ENCODE data around the gene HYLS1. TPM values are rescaled to one million over a fixed set of nuclear protein-coding genes. Genes with fewer than 3 reads are reported as not detected.

Gene HYLS1
- total RNA-seq, 1 experiment from 2014 or later: 7.9 TPM

- in situ Hi-C loops (cut with HindIII; ENCODE audit: low pct_unique_long_range_greater_than_20kb, low sequenced_read_pairs): no loop called here
- DNase-seq (ENCODE audit: low read depth): no peak
These were observed 39.2 kb downstream of the HYLS1 start for GRCh38 chr11:125926682-125927081.

GRCh38 chr11:125929445-125930075 lies 42.1 kb downstream of the HYLS1 start:
- no peak for DNase-seq (ENCODE audit: low read depth)
- in situ Hi-C loops (cut with HindIII; ENCODE audit: low pct_unique_long_range_greater_than_20kb, low sequenced_read_pairs): no loop called here

- in situ Hi-C loops (cut with HindIII; ENCODE audit: low pct_unique_long_range_greater_than_20kb, low sequenced_read_pairs): no loop called here
- DNase-seq (ENCODE audit: low read depth): no peak
These were observed 42.6 kb downstream of the HYLS1 start for GRCh38 chr11:125930076-125930450.

- in situ Hi-C loops (cut with HindIII; ENCODE audit: low pct_unique_long_range_greater_than_20kb, low sequenced_read_pairs): no loop called here
- DNase-seq (ENCODE audit: low read depth): no peak
These were observed 43.6 kb downstream of the HYLS1 start for GRCh38 chr11:125931116-125931515.

- in situ Hi-C loops (cut with HindIII; ENCODE audit: low pct_unique_long_range_greater_than_20kb, low sequenced_read_pairs): no loop called here
These were observed 44.2 kb downstream of the HYLS1 start for GRCh38 chr11:125931668-125932067.

GRCh38 chr11:125932301-125932700 lies 44.8 kb downstream of the HYLS1 start:
- no peak for DNase-seq (ENCODE audit: low read depth)
- in situ Hi-C loops (cut with HindIII; ENCODE audit: low pct_unique_long_range_greater_than_20kb, low sequenced_read_pairs): no loop called here

More at GRCh38 chr11:125931668-125932067, 44.2 kb downstream of the HYLS1 start:
- no peak for DNase-seq (ENCODE audit: low read depth)

GRCh38 chr11:125933030-125933813 lies 45.8 kb downstream of the HYLS1 start:
- DNase-seq (ENCODE audit: low read depth): no peak
- in situ Hi-C loops (cut with HindIII; ENCODE audit: low pct_unique_long_range_greater_than_20kb, low sequenced_read_pairs): no loop called here

- in situ Hi-C loops (cut with HindIII; ENCODE audit: low pct_unique_long_range_greater_than_20kb, low sequenced_read_pairs): no loop called here
- no peak for DNase-seq (ENCODE audit: low read depth)
These were observed 47.0 kb downstream of the HYLS1 start for GRCh38 chr11:125934473-125934872.

- DNase-seq (ENCODE audit: low read depth): no peak
- in situ Hi-C loops (cut with HindIII; ENCODE audit: low pct_unique_long_range_greater_than_20kb, low sequenced_read_pairs): no loop called here
These were observed 47.6 kb downstream of the HYLS1 start for GRCh38 chr11:125935056-125935455.

GRCh38 chr11:125935618-125936199 lies 48.2 kb downstream of the HYLS1 start:
- in situ Hi-C loops (cut with HindIII; ENCODE audit: low pct_unique_long_range_greater_than_20kb, low sequenced_read_pairs): no loop called here
- DNase-seq (ENCODE audit: low read depth): no peak

GRCh38 chr11:125938418-125938817 lies 51.0 kb downstream of the HYLS1 start:
- DNase-seq (ENCODE audit: low read depth): no peak
- in situ Hi-C loops (cut with HindIII; ENCODE audit: low pct_unique_long_range_greater_than_20kb, low sequenced_read_pairs): no loop called here

GRCh38 chr11:125939081-125939521 lies 51.6 kb downstream of the HYLS1 start:
- in situ Hi-C loops (cut with HindIII; ENCODE audit: low pct_unique_long_range_greater_than_20kb, low sequenced_read_pairs): no loop called here
- DNase-seq (ENCODE audit: low read depth): no peak

GRCh38 chr11:125940145-125940544 lies 52.7 kb downstream of the HYLS1 start:
- DNase-seq (ENCODE audit: low read depth): no peak
- in situ Hi-C loops (cut with HindIII; ENCODE audit: low pct_unique_long_range_greater_than_20kb, low sequenced_read_pairs): no loop called here

GRCh38 chr11:125941267-125941618 lies 53.8 kb downstream of the HYLS1 start:
- in situ Hi-C loops (cut with HindIII; ENCODE audit: low pct_unique_long_range_greater_than_20kb, low sequenced_read_pairs): no loop called here
- DNase-seq (ENCODE audit: low read depth): no peak

- no peak for DNase-seq (ENCODE audit: low read depth)
- in situ Hi-C loops (cut with HindIII; ENCODE audit: low pct_unique_long_range_greater_than_20kb, low sequenced_read_pairs): no loop called here
These were observed 54.4 kb downstream of the HYLS1 start for GRCh38 chr11:125941619-125942611.

- in situ Hi-C loops (cut with HindIII; ENCODE audit: low pct_unique_long_range_greater_than_20kb, low sequenced_read_pairs): no loop called here
- no peak for DNase-seq (ENCODE audit: low read depth)
These were observed 55.4 kb downstream of the HYLS1 start for GRCh38 chr11:125942771-125943428.

GRCh38 chr11:125943661-125944349 lies 56.3 kb downstream of the HYLS1 start:
- in situ Hi-C loops (cut with HindIII; ENCODE audit: low pct_unique_long_range_greater_than_20kb, low sequenced_read_pairs): no loop called here
- no peak for DNase-seq (ENCODE audit: low read depth)

All from Caki2 (cell line).